ENCODE results near the gene NT5C1A.

Gene NT5C1A

GRCh38 chr1:39633422-39633821, 38.5 kb downstream of the NT5C1A start:
- Histone ChIP-seq H3K9me3 (ENCODE audit: low read length) (no peaks in the 10 kb centered on the region), H3K27me3 (ENCODE audit: insufficient read depth, low read length) (no peaks in the 10 kb centered on the region), H4K20me1 (ENCODE audit: insufficient read depth, low read length) (no peaks in the 10 kb centered on the region), H3K4me2 (ENCODE audit: low read length) (no peak overlapping the region), H2AFZ (ENCODE audit: low read length) (no peak overlapping the region), H3K36me3 (ENCODE audit: insufficient read depth, low read length) (no peaks in the 10 kb centered on the region), H3K79me2 (ENCODE audit: insufficient read depth, low read length) (no peaks in the 10 kb centered on the region), H3K9ac (ENCODE audit: low read length) (no peak overlapping the region), H3K9me2 (ENCODE audit: low read depth, low read length) (no peaks in the 10 kb centered on the region), H3K27ac (ENCODE audit: low read depth, low read length, poor library complexity, severe bottlenecking) (no peak overlapping the region), H3F3A (ENCODE audit: insufficient read depth, low read length) (no peaks in the 10 kb centered on the region), H3K4me3 (ENCODE audit: low read depth, low read length, poor library complexity, severe bottlenecking) (no peak overlapping the region), H3K4me1 (ENCODE audit: insufficient read depth, low read length, severe bottlenecking) (no peaks in the 10 kb centered on the region)
- TF ChIP-seq CTCF (IDR thresholded peaks at IDR 0.05; ENCODE audit: low read length), result no peak
- TF ChIP-seq EZH2 (IDR thresholded peaks at IDR 0.05; ENCODE audit: borderline replicate concordance, low read length), result no peak

- Histone ChIP-seq H3K27me3 (ENCODE audit: insufficient read depth, low read length) (no peaks in the 10 kb centered on the region), H3K27ac (ENCODE audit: low read depth, low read length, poor library complexity, severe bottlenecking) (no peak overlapping the region), H3K4me1 (ENCODE audit: insufficient read depth, low read length, severe bottlenecking) (no peaks in the 10 kb centered on the region)
Measured at GRCh38 chr1:39632682-39633417, 39.1 kb downstream of the NT5C1A start.

GRCh38 chr1:39632323-39632681, 39.6 kb downstream of the NT5C1A start:
- no peak overlapping the region for H3K4me3 ChIP-seq (ENCODE audit: low read depth, low read length, poor library complexity, severe bottlenecking)
- no peak overlapping the region for H3K4me2 ChIP-seq (ENCODE audit: low read length)
- peaks cover 3% of the 10 kb centered on the region; the same call in 1 of the 2 replicates for H3K27me3 ChIP-seq (ENCODE audit: insufficient read depth, low read length)
- no peaks in the 10 kb centered on the region for H4K20me1 ChIP-seq (ENCODE audit: insufficient read depth, low read length)
- H3F3A ChIP-seq (ENCODE audit: insufficient read depth, low read length), result no peaks in the 10 kb centered on the region
- H3K4me1 ChIP-seq (ENCODE audit: insufficient read depth, low read length, severe bottlenecking), result no peaks in the 10 kb centered on the region
- H3K9me2 ChIP-seq (ENCODE audit: low read depth, low read length), result no peaks in the 10 kb centered on the region
- no peak overlapping the region for H3K27ac ChIP-seq (ENCODE audit: low read depth, low read length, poor library complexity, severe bottlenecking)
- H3K9me3 ChIP-seq (ENCODE audit: low read length), result no peaks in the 10 kb centered on the region
- no peak overlapping the region for H2AFZ ChIP-seq (ENCODE audit: low read length)
- H3K36me3 ChIP-seq (ENCODE audit: insufficient read depth, low read length), result no peaks in the 10 kb centered on the region
- H3K9ac ChIP-seq (ENCODE audit: low read length), result no peak overlapping the region
- TF ChIP-seq CTCF (IDR thresholded peaks at IDR 0.05; ENCODE audit: low read length) (no peak), EZH2 (IDR thresholded peaks at IDR 0.05; ENCODE audit: borderline replicate concordance, low read length) (no peak)
- H3K79me2 ChIP-seq (ENCODE audit: insufficient read depth, low read length), result no peaks in the 10 kb centered on the region

More at GRCh38 chr1:39632682-39633417, 39.1 kb downstream of the NT5C1A start:
- Histone ChIP-seq H3K36me3 (ENCODE audit: insufficient read depth, low read length) (no peaks in the 10 kb centered on the region), H3K9me3 (ENCODE audit: low read length) (no peaks in the 10 kb centered on the region), H3K79me2 (ENCODE audit: insufficient read depth, low read length) (no peaks in the 10 kb centered on the region), H3K4me2 (ENCODE audit: low read length) (no peak overlapping the region), H3F3A (ENCODE audit: insufficient read depth, low read length) (no peaks in the 10 kb centered on the region), H3K9me2 (ENCODE audit: low read depth, low read length) (no peaks in the 10 kb centered on the region), H2AFZ (ENCODE audit: low read length) (no peak overlapping the region), H3K4me3 (ENCODE audit: low read depth, low read length, poor library complexity, severe bottlenecking) (no peak overlapping the region), H4K20me1 (ENCODE audit: insufficient read depth, low read length) (no peaks in the 10 kb centered on the region), H3K9ac (ENCODE audit: low read length) (no peak overlapping the region)
- no peak for TF ChIP-seq EZH2 (IDR thresholded peaks at IDR 0.05; ENCODE audit: borderline replicate concordance, low read length)
